A549 (cell line): ENCODE data around the gene C1S. TPM values are rescaled to one million over a fixed set of nuclear protein-coding genes. Genes with fewer than 3 reads are reported as not detected.

ENCODE experiments used
- ATAC-seq, 2 experiments: fragments of 200-7000 bp in 1 of 2; fragments of >200 bp in 1 of 2; cut with Nextera tagmentation in 1 of 2; cut with Tn5 transposase in 1 of 2; 3 replicates each; pipeline versions ENCODE4 v1.8.0 to v1.9.1; 2018 to 2020; ENCODE audit warnings: mild to moderate bottlenecking in 1 of 2, moderate library complexity in 1 of 2
- CTCF ChIA-PET: fragments of 300-600 bp; sonication (Branson Sonifier 250); formaldehyde crosslinking; extraction: SDS; loops from one replicate; lab custom pipeline; 2021; ENCODE audit warnings: antibody characterized with exemption, inconsistent platforms; lab: Yijun Ruan, JAX
- POLR2A ChIA-PET: fragments of 350-600 bp; formaldehyde crosslinking; extraction: SDS; loops from one replicate; lab custom pipeline; 2021; ENCODE audit warnings: antibody characterized with exemption, inconsistent platforms; lab: Yijun Ruan, JAX
- DNase-seq, 2 experiments: peaks; one replicate each; pipeline versions ENCODE4 v3.0.0 to v3.0.0-alpha.2; 2011 to 2016; ENCODE audit warnings: low read depth in 1 of 2, low spot score in 1 of 2
- FAIRE-seq: peaks from 2 replicates; lab custom pipeline; 2011; peaks lifted over from hg19 to GRCh38; lab: Jason Lieb, UNC
- H3K27ac ChIP-seq, 2 experiments: fragments of >200 bp; sonication (Bioruptor Twin); formaldehyde crosslinking; 3 replicates each; pipeline ENCODE4 v1.5.1; 2016 to 2017
- H3K4me1 ChIP-seq: fragments of >200 bp; sonication (Bioruptor Twin); formaldehyde crosslinking; 3 replicates; pipeline ENCODE4 v1.6.1; 2016
- H3K4me2 ChIP-seq: fragments of >200 bp; sonication (Bioruptor Twin); formaldehyde crosslinking; 3 replicates; pipeline ENCODE4 v1.6.1; 2016
- H3K4me3 ChIP-seq: fragments of >200 bp; sonication (Bioruptor Twin); formaldehyde crosslinking; 3 replicates; pipeline ENCODE4 v1.5.1; 2016
- H3K9me3 ChIP-seq: fragments of >200 bp; sonication (Bioruptor Twin); formaldehyde crosslinking; 3 replicates; pipeline ENCODE4 v1.6.1; 2016
- CEBPB ChIP-seq, 2 experiments: fragments of >200 bp in 1 of 2; sonication (Bioruptor Twin) in 1 of 2; formaldehyde crosslinking in 1 of 2; IDR thresholded peaks; 2 replicates each; pipeline ENCODE4 v1.6.1; 2012 to 2016
- CTCF ChIP-seq: fragments of >200 bp; sonication (Bioruptor Twin); formaldehyde crosslinking; IDR thresholded peaks from 3 replicates; pipeline ENCODE4 v1.5.1; 2016
- FOSB ChIP-seq: fragments of 250-450 bp; sonication (Bioruptor Pico); IDR thresholded peaks from 2 replicates; pipeline ENCODE4 v1.5.0; 2020; ENCODE audit warnings: mild to moderate bottlenecking, moderate library complexity
- GATA3 ChIP-seq: IDR thresholded peaks from 2 replicates; pipeline ENCODE4 v1.6.1; 2012; ENCODE audit warnings: borderline replicate concordance
- NFE2L2 ChIP-seq: fragments of 150-350 bp; conservative IDR thresholded peaks from 2 replicates; pipeline ENCODE4 v1.6.1; 2014; ENCODE audit warnings: low read length
- POLR2AphosphoS2 ChIP-seq: conservative IDR thresholded peaks from 2 replicates; pipeline ENCODE4 v1.6.1; 2012; ENCODE audit warnings: low read length, improper control_type of control experiment, inconsistent platforms
- RCOR1 ChIP-seq: fragments of 150-350 bp; IDR thresholded peaks from 2 replicates; pipeline ENCODE4 v1.6.1; 2014; ENCODE audit warnings: antibody characterized with exemption, low read length, low read depth
- RNF2 ChIP-seq: fragments of 200-600 bp; sonication (generic); IDR thresholded peaks from 2 replicates; pipeline ENCODE4 v1.6.1; 2016; ENCODE audit warnings: low read depth, mild to moderate bottlenecking, antibody characterized with exemption, moderate library complexity, borderline replicate concordance
- ZC3H11A ChIP-seq: fragments of 450-650 bp; IDR thresholded peaks from 2 replicates; pipeline ENCODE4 v1.6.1; 2014; ENCODE audit warnings: antibody characterized with exemption, mild to moderate bottlenecking
- WGBS: methylation state at CpG from one replicate; pipeline ENCODE4 v1.1.6; 2017; ENCODE audit errors: missing lambda C conversion rate; 5-methylcytosine and 5-hydroxymethylcytosine counted together
- polyA plus RNA-seq, 4 experiments: library from polyadenylated mRNA; depleted of rRNA in 3 of 4; stranded (reverse); fragments of >200 nt; fragmentation: RNase III in 1 of 4; extraction: RNeasy Plus Mini Kit Qiagen cat#74134 plus additional on column Dnase treatment in 1 of 4; gene quantifications; 2 replicates in 3 of 4; 3 replicates in 1 of 4; pipeline ENCODE4 v1.2.3, GENCODE V29; 2011 to 2017
- TF ChIP-seq, protein P1 (sequence below): IDR thresholded peaks from 2 replicates; pipeline ENCODE4 v1.6.1; 2012; ENCODE audit warnings: low read depth, borderline replicate concordance
- TF ChIP-seq, protein P2 (sequence below): fragments of >200 bp; sonication (Bioruptor Twin); formaldehyde crosslinking; IDR thresholded peaks from 2 replicates; pipeline ENCODE4 v1.6.1; 2016

The C1S gene
- polyA plus RNA-seq, 2 of the 4 experiments (the other 2 are of a cell fraction): 65.5 to 107 TPM

GRCh38 chr12:7012024-7012607 is 48.4 kb upstream of the C1S start:
- FAIRE-seq: no peak
- CTCF ChIA-PET: interaction anchor here (0.7 to 3.2 kb wide), 5 partner anchors 13 to 97 kb away, joined by 3 to 10 read pairs (median 4); partner anchors contain the start of gene C1RL

GRCh38 chr12:7013101-7013500 is 47.4 kb upstream of the C1S start:
- 100% methylated on average over 3 of the region's 3 CpGs for WGBS
- ATAC-seq: no peak
- Histone ChIP-seq H3K4me2 (no peak overlapping the region), H3K4me1 (peaks cover 20% of the 10 kb centered on the region), H3K4me3 (no peak overlapping the region), H3K27ac (no peak overlapping the region), H3K9me3 (no peaks in the 10 kb centered on the region)
- TF ChIP-seq, protein P1, sequence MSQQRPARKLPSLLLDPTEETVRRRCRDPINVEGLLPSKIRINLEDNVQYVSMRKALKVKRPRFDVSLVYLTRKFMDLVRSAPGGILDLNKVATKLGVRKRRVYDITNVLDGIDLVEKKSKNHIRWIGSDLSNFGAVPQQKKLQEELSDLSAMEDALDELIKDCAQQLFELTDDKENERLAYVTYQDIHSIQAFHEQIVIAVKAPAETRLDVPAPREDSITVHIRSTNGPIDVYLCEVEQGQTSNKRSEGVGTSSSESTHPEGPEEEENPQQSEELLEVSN: no peak
- no peak for FAIRE-seq
- POLR2A ChIA-PET: no interaction called here
- no peak for DNase-seq
- CTCF ChIA-PET: interaction anchor here (1.2 to 1.9 kb wide), 4 partner anchors 8 to 48 kb away, joined by 3 to 6 read pairs (median 4); partner anchors contain the start of gene C1S

More at GRCh38 chr12:7012024-7012607, 48.4 kb upstream of the C1S start:
- DNase-seq (no peak), ATAC-seq (no peak)
- POLR2A ChIA-PET: no interaction called here
- Histone ChIP-seq H3K9me3 (no peaks in the 10 kb centered on the region), H3K4me3 (no peak overlapping the region), H3K27ac (no peak overlapping the region), H3K4me1 (peaks cover 16% of the 10 kb centered on the region), H3K4me2 (no peak overlapping the region)
- WGBS: 89% methylated on average over 4 of the region's 4 CpGs
- no peak for TF ChIP-seq ZC3H11A
- no peak for TF ChIP-seq GATA3
- no peak for TF ChIP-seq POLR2AphosphoS2
- TF ChIP-seq RNF2: no peak
- TF ChIP-seq CTCF: no peak
- TF ChIP-seq NFE2L2: no peak
- no peak for TF ChIP-seq RCOR1

- no peak overlapping the region for H3K4me3 ChIP-seq
- peak overlapping the region; percentile 29; the same call in 1 of the 3 replicates for H3K4me2 ChIP-seq
- ChIA-PET POLR2A (interaction anchor here (0.6 to 1.9 kb wide), 3 partner anchors 48 to 841 kb away, joined by 4 to 6 read pairs (median 4); partner anchors contain the start of genes C12orf57 and RNU7-1), CTCF (interaction anchor here (0.6 to 1.4 kb wide), 4 partner anchors 51 to 149 kb away, joined by 3 to 5 read pairs (median 3); partner anchors contain the start of gene C1R)
- DNase-seq: no peak
- TF ChIP-seq, protein P2, sequence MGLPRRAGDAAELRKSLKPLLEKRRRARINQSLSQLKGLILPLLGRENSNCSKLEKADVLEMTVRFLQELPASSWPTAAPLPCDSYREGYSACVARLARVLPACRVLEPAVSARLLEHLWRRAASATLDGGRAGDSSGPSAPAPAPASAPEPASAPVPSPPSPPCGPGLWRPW: no peak
- H3K9me3 ChIP-seq: no peaks in the 10 kb centered on the region
- FAIRE-seq: no peak
- H3K27ac ChIP-seq: no peak overlapping the region
- WGBS: 74% methylated on average over 6 of the region's 6 CpGs
- H3K4me1 ChIP-seq: peaks cover 26% of the 10 kb centered on the region
- ATAC-seq: no peak
These were observed 44.8 kb upstream of the C1S start for GRCh38 chr12:7015555-7016370.

GRCh38 chr12:7016958-7017571 is 43.5 kb upstream of the C1S start:
- POLR2A ChIA-PET: interaction anchor here (1.9 kb wide), 1 partner anchor 73 kb away, joined by 6 read pairs; the partner anchor contains the start of genes C12orf57 and RNU7-1
- no peaks in the 10 kb centered on the region for H3K9me3 ChIP-seq
- H3K4me1 ChIP-seq: peaks cover 26% of the 10 kb centered on the region
- DNase-seq: no peak
- H3K4me3 ChIP-seq: peak overlapping the region; percentile 72
- TF ChIP-seq CEBPB (IDR thresholded peaks at IDR 0.05): no peak
- no peak for TF ChIP-seq GATA3
- TF ChIP-seq FOSB (CRISPR knock-in tag): no peak
- TF ChIP-seq, all 56 proteins: peak for 0
- Histone ChIP-seq H3K4me2 (peak overlapping the region; percentile 88), H3K27ac (peak overlapping the region in 1 of 2 experiments; percentile 91; a peak in 3 of 6 replicates)
- FAIRE-seq (no peak), ATAC-seq (no peak)
- WGBS: 76% methylated on average over 6 of the region's 6 CpGs
- CTCF ChIA-PET: interaction anchor here (0.7 to 3.4 kb wide), 6 partner anchors 18 to 148 kb away, joined by 3 to 22 read pairs (median 4); partner anchors contain the start of gene C1RL
